Measurements from ENCODE around the gene C20orf96. TPM values are rescaled to one million over a fixed set of nuclear protein-coding genes. Genes with fewer than 3 reads are reported as not detected.
A peak's percentile ranks its signal among the peaks of the same experiment; 100 is the strongest.

Gene C20orf96
- total and polyA plus RNA-seq, 7 experiments from 2014 or later, result 0.86 to 5.7 (median 4.7) TPM

GRCh38 chr20:298776-299391 lies 8.3 kb upstream of the C20orf96 start:
- Mint-ChIP-seq H3K27me3 (peaks cover 0 to 2% (median 0%) of the 10 kb centered on the region in 5 donors), H3K4me3 (peak overlapping the region; percentile 92 to 100 (median 98)), H3K27ac (peak overlapping the region; percentile 93 to 99 (median 97)), H3K9me3 (peaks cover 0 to 8% (median 0%) of the 10 kb centered on the region in 11 donors), H3K4me1 (peaks cover 33 to 48% (median 37%) of the 10 kb centered on the region in 7 donors), H3K36me3 (peaks cover 0 to 23% (median 0%) of the 10 kb centered on the region in 5 donors)
- intact Hi-C loops (cut with micrococcal nuclease), result loop anchor here (1.0 to 2.0 kb wide), 4 partner anchors 9 to 164 kb away; partner anchors contain the start of genes C20orf96 (in 2 of the 2) and TBC1D20 (in 1 of the 2)
- no peaks in the 10 kb centered on the region for H3K9me3 ChIP-seq (ENCODE audit: control insufficient read depth in 2 of 3, low read length in 3 of 3)
- no peak for ATAC-seq
- ChIA-PET CTCF (interaction anchor here (1.9 kb wide), 1 partner anchor 32 kb away, joined by 6 read pairs; no protein-coding TSS in a partner anchor), POLR2A (interaction anchor here (0.7 to 6.1 kb wide), 7 partner anchors 9 to 41 kb away, joined by 3 to 74 read pairs (median 6); partner anchors contain the start of gene SOX12)
- DNase-seq, result peak in 1 of 9 donors; percentile 33
- peaks cover 0 to 12% (median 0%) of the 10 kb centered on the region in 3 experiments for H3K36me3 ChIP-seq (ENCODE audit: control insufficient read depth in 2 of 3, insufficient read depth in 3 of 3, low read length in 3 of 3)
- H3K4me1 ChIP-seq (ENCODE audit: control insufficient read depth in 2 of 2, insufficient read depth in 2 of 2, low read length in 2 of 2), result peaks cover 14 to 21% of the 10 kb centered on the region in 2 donors
- H3K4me3 ChIP-seq (ENCODE audit: low read length), result peak overlapping the region; percentile 96
- no peaks in the 10 kb centered on the region for H3K27me3 ChIP-seq (ENCODE audit: control insufficient read depth in 2 of 2, insufficient read depth in 2 of 2, low read length in 2 of 2)
- H3K27ac ChIP-seq (ENCODE audit: low read depth, low read length), result peak overlapping the region; percentile 91

GRCh38 chr20:297925-298775 lies 7.6 kb upstream of the C20orf96 start:
- DNase-seq (peak; percentile 16 to 51 (median 38)), ATAC-seq (peak; percentile 19)
- Mint-ChIP-seq H3K27me3 (peaks cover 0 to 2% (median 0%) of the 10 kb centered on the region in 5 donors), H3K9me3 (peaks cover 0 to 8% (median 0%) of the 10 kb centered on the region in 11 donors), H3K36me3 (peaks cover 0 to 23% (median 0%) of the 10 kb centered on the region in 5 donors), H3K27ac (peak overlapping the region; percentile 93 to 99 (median 97)), H3K4me1 (peaks cover 33 to 48% (median 37%) of the 10 kb centered on the region in 7 donors), H3K4me3 (peak overlapping the region; percentile 92 to 100 (median 98))
- ChIA-PET POLR2A (interaction anchor here (0.6 to 6.1 kb wide), 10 partner anchors 9 to 245 kb away, joined by 3 to 74 read pairs (median 4); partner anchors contain the start of genes CSNK2A1 and SOX12), CTCF (interaction anchor here (0.5 to 1.9 kb wide), 3 partner anchors 33 to 210 kb away, joined by 3 to 6 read pairs (median 3); no protein-coding TSS in a partner anchor)
- peaks cover 0 to 12% (median 0%) of the 10 kb centered on the region in 3 experiments for H3K36me3 ChIP-seq (ENCODE audit: control insufficient read depth in 2 of 3, insufficient read depth in 3 of 3, low read length in 3 of 3)
- intact Hi-C loops (cut with micrococcal nuclease), result loop anchor here (1.0 to 2.0 kb wide), 8 partner anchors 8 to 245 kb away; partner anchors contain the start of genes C20orf96 (in 2 of the 2), CSNK2A1 (in 1 of the 2), SOX12 (in 1 of the 2) and TBC1D20 (in 1 of the 2)
- H3K27ac ChIP-seq (ENCODE audit: low read depth, low read length), result peak overlapping the region; percentile 91
- H3K4me3 ChIP-seq (ENCODE audit: low read length), result peak overlapping the region; percentile 96
- peaks cover 14 to 21% of the 10 kb centered on the region in 2 donors for H3K4me1 ChIP-seq (ENCODE audit: control insufficient read depth in 2 of 2, insufficient read depth in 2 of 2, low read length in 2 of 2)
- no peaks in the 10 kb centered on the region for H3K27me3 ChIP-seq (ENCODE audit: control insufficient read depth in 2 of 2, insufficient read depth in 2 of 2, low read length in 2 of 2)
- H3K9me3 ChIP-seq (ENCODE audit: control insufficient read depth in 2 of 3, low read length in 3 of 3), result no peaks in the 10 kb centered on the region

- H3K4me1 Mint-ChIP-seq, result peaks cover 33 to 51% (median 40%) of the 10 kb centered on the region in 7 donors
- intact Hi-C loops (cut with micrococcal nuclease), result loop anchor here (1.0 kb wide), 5 partner anchors 13 to 246 kb away; partner anchors contain the start of genes CSNK2A1 (in 1 of the 2) and SOX12 (in 1 of the 2)
- H3K4me1 ChIP-seq (ENCODE audit: control insufficient read depth in 2 of 2, insufficient read depth in 2 of 2, low read length in 2 of 2), result peaks cover 14 to 21% of the 10 kb centered on the region in 2 donors
- peaks cover 0 to 12% (median 0%) of the 10 kb centered on the region in 3 experiments for H3K36me3 ChIP-seq (ENCODE audit: control insufficient read depth in 2 of 3, insufficient read depth in 3 of 3, low read length in 3 of 3)
- no peaks in the 10 kb centered on the region for H3K9me3 ChIP-seq (ENCODE audit: control insufficient read depth in 2 of 3, low read length in 3 of 3)
- H3K27me3 ChIP-seq (ENCODE audit: control insufficient read depth in 2 of 2, insufficient read depth in 2 of 2, low read length in 2 of 2), result no peaks in the 10 kb centered on the region
- H3K9me3 Mint-ChIP-seq, result peaks cover 0 to 8% (median 0%) of the 10 kb centered on the region in 11 donors
- POLR2A ChIA-PET, result interaction anchor here (0.6 to 6.1 kb wide), 14 partner anchors 12 to 957 kb away, joined by 3 to 74 read pairs (median 4); partner anchors contain the start of genes CSNK2A1 and SOX12
- peak within 1 kb of the TSS; percentile 94 to 100 (median 97) for H3K27ac Mint-ChIP-seq
- ATAC-seq, result peak; percentile 94
- peak within 1 kb of the TSS; percentile 91 for H3K27ac ChIP-seq (ENCODE audit: low read depth, low read length)
- CTCF ChIA-PET, result interaction anchor here (0.6 to 1.2 kb wide), 3 partner anchors 34 to 182 kb away, joined by 3 read pairs; no protein-coding TSS in a partner anchor
- peak within 1 kb of the TSS; percentile 96 for H3K4me3 ChIP-seq (ENCODE audit: low read length)
- H3K27me3 Mint-ChIP-seq, result peaks cover 0 to 2% (median 0%) of the 10 kb centered on the region in 5 donors
- peaks cover 0 to 25% (median 0%) of the 10 kb centered on the region in 5 donors for H3K36me3 Mint-ChIP-seq
- peak; percentile 72 to 89 (median 84) for DNase-seq
- H3K4me3 Mint-ChIP-seq, result peak within 1 kb of the TSS; percentile 92 to 100 (median 98)
Measured at GRCh38 chr20:297098-297924, 6.8 kb upstream of the C20orf96 start, which contains the start of gene ZCCHC3. ZCCHC3 (plus strand) TSS chr20:297570; CDS start chr20:297587, 17 bp downstream.

- no peak for ATAC-seq
- intact Hi-C loops (cut with micrococcal nuclease), result no loop called here
- CTCF ChIA-PET, result no interaction called here
Measured at GRCh38 chr20:295804-296203, 5.3 kb upstream of the C20orf96 start.

GRCh38 chr20:294602-295001 lies 4.1 kb upstream of the C20orf96 start:
- Mint-ChIP-seq H3K27ac (peak overlapping the region in 2 of 9 donors; percentile 4 to 9), H3K4me3 (peak overlapping the region in 1 of 10 donors; percentile 61), H3K9me3 (peaks cover 0 to 8% (median 0%) of the 10 kb centered on the region in 11 donors), H3K4me1 (peaks cover 21 to 39% (median 34%) of the 10 kb centered on the region in 7 donors), H3K27me3 (peaks cover 0 to 2% (median 0%) of the 10 kb centered on the region in 5 donors), H3K36me3 (peaks cover 0 to 17% (median 0%) of the 10 kb centered on the region in 5 donors)
- Histone ChIP-seq H3K4me3 (ENCODE audit: low read length) (no peak overlapping the region), H3K27me3 (ENCODE audit: control insufficient read depth in 2 of 2, insufficient read depth in 2 of 2, low read length in 2 of 2) (no peaks in the 10 kb centered on the region), H3K4me1 (ENCODE audit: control insufficient read depth in 2 of 2, insufficient read depth in 2 of 2, low read length in 2 of 2) (peaks cover 17 to 33% of the 10 kb centered on the region in 2 donors), H3K27ac (ENCODE audit: low read depth, low read length) (no peak overlapping the region), H3K9me3 (ENCODE audit: control insufficient read depth in 2 of 3, low read length in 3 of 3) (no peaks in the 10 kb centered on the region), H3K36me3 (ENCODE audit: control insufficient read depth in 2 of 3, insufficient read depth in 3 of 3, low read length in 3 of 3) (peaks cover 0 to 1% (median 0%) of the 10 kb centered on the region in 3 experiments)
- POLR2A ChIA-PET, result interaction anchor here (0.6 kb wide), 1 partner anchor 247 kb away, joined by 3 read pairs; no protein-coding TSS in a partner anchor
- DNase-seq (no peak), ATAC-seq (no peak)
- intact Hi-C loops (cut with micrococcal nuclease), result no loop called here
- CTCF ChIA-PET, result no interaction called here

More at GRCh38 chr20:295804-296203, 5.3 kb upstream of the C20orf96 start:
- POLR2A ChIA-PET, result interaction anchor here (6.1 kb wide), 1 partner anchor 28 kb away, joined by 74 read pairs; the partner anchor contains the start of gene SOX12
- H3K27ac Mint-ChIP-seq, result peak overlapping the region; percentile 44 to 100 (median 73)
- H3K27ac ChIP-seq (ENCODE audit: low read depth, low read length), result no peak overlapping the region
- peak overlapping the region; percentile 57 to 99 (median 94) for H3K4me3 Mint-ChIP-seq
- H3K4me3 ChIP-seq (ENCODE audit: low read length), result no peak overlapping the region
- no peaks in the 10 kb centered on the region for H3K9me3 ChIP-seq (ENCODE audit: control insufficient read depth in 2 of 3, low read length in 3 of 3)
- DNase-seq, result no peak
- H3K27me3 Mint-ChIP-seq, result peaks cover 0 to 2% (median 0%) of the 10 kb centered on the region in 5 donors
- peaks cover 26 to 43% (median 39%) of the 10 kb centered on the region in 7 donors for H3K4me1 Mint-ChIP-seq
- peaks cover 0 to 22% (median 0%) of the 10 kb centered on the region in 5 donors for H3K36me3 Mint-ChIP-seq
- no peaks in the 10 kb centered on the region for H3K27me3 ChIP-seq (ENCODE audit: control insufficient read depth in 2 of 2, insufficient read depth in 2 of 2, low read length in 2 of 2)
- H3K36me3 ChIP-seq (ENCODE audit: control insufficient read depth in 2 of 3, insufficient read depth in 3 of 3, low read length in 3 of 3), result peaks cover 0 to 5% (median 0%) of the 10 kb centered on the region in 3 experiments
- H3K4me1 ChIP-seq (ENCODE audit: control insufficient read depth in 2 of 2, insufficient read depth in 2 of 2, low read length in 2 of 2), result peaks cover 23 to 36% of the 10 kb centered on the region in 2 donors
- H3K9me3 Mint-ChIP-seq, result peaks cover 0 to 8% (median 0%) of the 10 kb centered on the region in 11 donors
